Measurements from ENCODE around the gene LSS.

The LSS gene

DNA sequence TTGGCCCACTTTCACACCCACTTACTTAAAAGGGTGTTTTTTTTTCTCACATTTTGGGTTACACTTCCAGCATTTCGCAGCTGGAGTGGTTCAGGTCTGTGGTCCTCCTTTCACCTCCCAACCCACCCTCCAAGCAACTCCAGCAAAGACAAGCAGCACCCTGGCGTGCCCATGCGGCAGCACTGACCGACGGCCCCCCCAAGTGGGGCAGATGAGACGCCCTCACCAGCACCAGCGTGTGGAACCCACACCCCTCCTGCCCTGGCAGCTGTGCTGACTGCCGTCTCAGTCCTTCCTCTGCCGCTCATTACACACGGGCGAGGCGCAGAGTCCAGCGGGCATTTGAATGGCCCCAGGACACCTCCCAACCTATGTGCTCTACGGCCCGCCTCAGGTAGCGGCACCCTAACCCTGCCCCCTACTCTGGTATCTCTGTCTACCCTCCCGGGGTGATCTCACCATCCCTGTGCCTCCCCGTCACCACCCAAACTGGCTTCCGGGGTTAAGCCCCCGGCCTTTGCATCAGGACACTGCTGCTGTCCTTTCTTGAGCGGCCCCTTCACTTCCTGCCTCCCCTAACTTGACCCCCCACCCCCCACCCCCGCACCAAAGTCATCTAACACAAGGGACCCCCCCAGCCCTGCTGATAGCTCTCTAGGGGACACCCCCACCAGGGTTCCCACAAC, 10.9 kb downstream of the LSS start:
- DNase-seq = no peak

DNA sequence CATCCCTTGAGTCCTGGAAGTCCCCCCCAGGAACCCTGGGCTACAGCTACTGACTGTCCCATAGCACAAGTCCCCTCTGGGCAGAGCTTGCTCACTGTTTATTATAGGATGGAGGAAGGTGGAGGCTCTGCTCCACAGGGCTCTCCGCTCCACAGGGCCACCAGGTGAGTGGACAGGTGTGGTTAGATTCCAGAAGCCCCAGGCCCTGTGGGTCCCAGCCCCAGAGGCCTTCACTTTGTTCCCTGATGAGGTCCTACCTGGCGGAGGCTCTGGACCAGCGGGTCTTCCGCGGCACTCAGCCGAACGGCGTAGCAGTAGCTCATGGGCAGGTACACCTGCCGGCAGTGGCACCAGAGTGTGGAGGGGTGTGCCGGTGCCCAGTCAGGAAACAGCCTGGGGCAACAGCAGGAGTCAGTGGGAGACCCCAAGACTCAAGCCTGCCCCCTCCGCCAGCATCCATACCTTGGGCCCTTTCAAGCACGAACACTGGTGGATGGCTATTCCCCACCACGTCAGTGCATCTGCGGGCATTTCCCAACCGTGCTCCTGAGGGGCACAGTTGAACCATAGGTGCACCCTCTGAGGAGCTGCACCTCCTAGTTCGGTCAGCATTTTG, 12.3 kb downstream of the LSS start:
- DNase-seq = no peak

DNA sequence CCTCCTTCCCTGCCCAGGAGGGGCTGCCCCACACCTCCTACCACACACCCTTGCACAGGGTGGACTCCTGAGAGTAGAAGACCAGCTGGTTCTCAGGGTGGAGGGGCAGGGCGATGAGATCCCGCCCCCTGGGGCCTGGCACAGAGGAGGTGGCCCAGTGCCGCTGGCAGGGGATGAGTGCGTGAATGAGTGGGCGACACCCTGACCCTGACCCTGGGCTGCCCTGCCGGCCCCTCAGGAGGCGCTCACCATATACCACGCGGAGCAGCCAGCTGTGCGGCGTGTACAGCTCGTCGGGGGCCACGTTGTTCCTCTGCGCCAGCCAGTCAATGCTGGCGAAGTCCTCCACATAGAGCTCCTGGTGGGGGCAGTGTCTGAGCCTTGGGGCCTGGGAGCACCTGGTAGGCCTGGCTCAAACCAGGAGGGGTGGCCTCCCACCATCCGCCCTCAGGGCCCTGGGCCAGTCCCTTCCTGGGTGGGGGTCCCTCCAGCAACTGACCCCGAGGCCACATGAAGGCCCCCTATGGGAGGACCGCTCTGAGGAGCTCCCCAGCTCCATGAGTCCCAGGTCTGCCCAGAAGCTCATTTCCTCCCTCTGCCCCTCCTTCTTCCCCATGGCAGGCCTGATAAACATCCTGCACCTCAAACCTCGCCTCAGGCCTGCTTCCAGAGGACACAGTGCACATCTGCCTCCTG, 13.0 kb downstream of the LSS start:
- DNase-seq = no peak

DNA sequence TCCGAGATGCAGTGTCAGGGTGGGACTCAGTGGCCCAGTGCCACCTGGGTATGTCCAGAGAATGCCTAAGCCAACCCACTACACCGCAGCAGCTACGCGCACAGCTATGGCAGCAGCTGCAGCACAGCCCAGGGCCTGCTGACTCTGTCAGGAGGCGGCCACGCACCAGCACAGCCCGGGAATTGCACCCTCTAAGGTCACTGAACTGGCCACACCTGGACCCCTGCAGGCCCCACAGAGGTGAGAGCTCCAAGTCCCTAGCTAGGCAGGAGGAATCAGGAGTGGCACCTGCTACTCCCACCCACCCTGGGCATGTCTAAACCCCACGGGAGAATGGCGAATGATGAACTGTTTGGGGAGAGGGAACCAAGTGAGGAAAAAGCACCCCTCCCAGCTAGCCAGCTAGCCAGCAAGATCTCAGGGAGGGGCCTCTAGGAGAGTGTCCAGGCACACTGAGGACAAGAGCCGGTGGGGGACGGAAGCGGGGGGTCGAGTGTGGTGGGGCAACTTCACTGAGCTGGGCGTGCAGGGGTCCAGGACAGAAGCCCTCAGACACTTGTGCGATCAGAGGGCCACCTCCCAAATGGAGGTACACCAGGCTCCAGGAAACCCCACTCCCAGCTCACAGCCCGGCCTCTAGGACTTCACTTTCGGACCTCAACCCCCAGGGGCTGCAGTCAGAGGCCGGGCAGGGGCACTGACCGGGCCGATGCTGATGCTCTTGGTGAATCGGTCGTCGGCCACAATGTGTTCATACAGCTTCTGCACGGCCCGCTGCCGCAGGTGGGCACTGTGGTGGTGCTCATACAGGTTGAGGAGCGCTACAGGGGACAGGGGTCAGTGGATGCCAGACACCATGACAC, 13.9 kb downstream of the LSS start:
- no peak for DNase-seq

DNA sequence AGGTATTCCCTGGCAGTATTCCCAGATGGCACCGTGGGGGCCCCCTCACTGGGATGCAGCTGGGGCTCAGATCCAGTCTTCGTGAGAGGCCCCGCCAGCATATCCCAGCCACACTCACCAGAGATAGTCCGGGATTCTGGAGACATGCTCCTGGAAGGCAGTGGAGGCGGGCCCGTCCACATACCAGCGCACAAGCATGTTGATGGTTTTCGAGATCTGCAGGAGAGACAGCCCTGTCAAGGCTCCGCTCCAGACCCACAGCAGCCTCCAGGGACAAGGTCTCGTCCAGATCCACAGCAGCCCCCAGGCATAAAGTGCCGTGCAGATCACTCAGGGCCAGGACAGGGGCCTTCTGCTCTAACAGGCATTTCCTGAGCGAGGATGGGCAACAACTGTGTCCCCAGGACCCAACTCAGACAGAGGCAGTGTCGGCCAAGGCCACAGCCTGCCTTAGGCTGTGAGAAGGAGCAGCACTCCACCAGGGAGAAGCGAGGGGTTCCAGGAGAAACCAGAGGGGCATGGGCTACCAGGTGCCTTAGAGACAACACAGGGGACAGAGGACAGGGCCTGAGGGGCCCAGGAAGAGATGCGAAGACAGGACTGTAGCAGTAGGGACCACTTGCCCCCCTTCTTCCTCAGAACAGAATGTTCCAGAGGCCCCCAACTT, 14.8 kb downstream of the LSS start:
- DNase-seq = peak in 1 of 2 experiments; percentile 24

DNA sequence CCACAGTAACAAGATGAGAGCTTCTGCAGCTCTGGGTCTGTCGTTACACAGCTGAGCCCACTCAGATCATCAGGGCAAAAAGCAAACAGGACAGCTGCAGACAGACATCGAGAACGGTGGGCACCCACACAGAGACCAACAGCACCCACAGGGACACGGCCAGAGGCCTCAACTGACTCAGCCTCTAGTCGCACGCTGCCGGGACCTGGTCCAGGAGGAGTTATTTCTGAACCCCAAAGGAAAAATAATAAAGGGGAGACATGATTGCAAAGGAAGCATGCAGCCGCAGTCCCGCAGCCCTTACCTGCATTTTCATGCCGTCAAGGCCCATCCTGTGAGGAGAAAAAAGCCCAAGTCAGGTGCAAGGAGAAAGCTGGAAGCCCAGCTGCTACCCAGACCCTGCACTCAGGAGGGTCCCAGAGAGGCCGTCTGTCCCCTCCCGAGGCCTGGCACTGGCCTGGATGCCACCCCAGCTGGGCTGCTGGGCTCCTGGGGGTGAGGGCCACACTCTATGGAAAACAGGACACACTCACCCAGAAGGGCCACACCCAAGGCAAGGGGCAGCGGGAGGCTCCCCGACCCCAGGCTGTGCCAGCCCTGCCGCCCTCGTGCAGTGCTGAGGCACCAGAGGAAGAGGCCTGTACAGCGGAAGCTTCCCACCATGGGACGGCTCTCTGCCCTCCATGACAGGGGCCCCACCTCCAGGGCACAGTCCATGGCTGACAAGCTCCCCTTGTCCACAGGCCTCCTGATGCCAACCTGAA, 15.7 kb downstream of the LSS start:
- no peak for DNase-seq

DNA sequence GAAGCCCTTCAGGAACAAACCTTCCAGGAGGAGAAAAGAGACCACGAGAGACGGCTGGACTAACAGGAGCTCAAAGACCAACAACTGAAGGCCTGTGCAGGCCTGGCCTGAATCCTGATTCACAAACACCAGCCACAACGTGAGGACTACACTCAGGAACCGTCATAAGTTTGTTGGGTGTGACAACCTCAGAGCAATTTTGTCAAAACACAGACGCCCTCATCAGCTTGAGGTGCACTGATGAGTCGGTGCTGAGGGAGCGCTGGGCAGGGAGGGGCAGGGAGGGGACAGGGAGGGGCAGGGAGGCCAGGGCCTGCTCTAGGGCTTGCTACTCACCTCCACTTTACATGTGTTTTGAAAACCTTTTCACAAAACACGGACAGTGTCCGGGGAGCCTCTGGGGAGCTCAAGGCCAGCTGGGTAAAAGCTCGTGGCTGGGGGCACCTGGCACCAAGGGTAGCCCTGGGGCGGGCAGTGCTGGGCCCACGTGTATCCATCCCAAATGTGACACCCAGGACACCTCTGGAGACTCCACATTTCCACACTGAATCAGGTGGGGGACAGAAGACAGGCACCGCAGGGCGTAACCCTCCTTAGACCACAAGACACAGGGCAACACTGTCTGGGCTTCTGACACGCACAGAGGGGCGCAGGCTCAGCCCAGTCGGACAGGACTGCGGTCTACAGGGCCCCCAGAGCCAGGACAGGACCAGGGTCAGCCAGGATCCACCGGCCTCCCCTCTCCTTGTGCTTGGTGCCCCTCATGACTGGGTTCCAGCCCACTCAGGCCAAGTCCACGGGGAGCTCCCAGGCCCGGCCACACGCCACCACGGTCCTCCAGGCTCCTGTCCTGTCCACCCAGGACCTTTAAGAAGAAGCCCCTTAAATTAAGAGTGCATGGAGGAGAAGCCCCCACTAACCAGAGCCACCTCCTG, 16.5 kb downstream of the LSS start:
- no peak for DNase-seq

DNA sequence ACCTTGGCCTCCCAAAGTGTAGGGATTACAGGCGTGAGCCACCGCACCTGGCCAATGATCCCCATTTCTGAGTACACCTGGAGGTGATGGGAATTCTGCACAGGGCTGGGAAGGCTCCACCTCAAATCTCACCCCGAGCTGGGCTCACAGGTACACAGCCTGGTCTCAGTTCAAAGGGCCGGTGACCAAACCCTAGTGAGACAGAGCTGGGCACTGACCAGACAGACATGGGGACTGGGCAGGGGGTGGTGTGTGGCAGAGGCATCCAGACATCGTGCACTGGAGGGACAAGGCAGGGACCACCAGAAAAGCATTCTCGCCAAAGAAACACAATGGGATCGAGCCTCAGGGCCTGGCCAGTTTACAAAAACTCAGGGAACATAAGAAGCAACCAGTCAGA, 17.2 kb downstream of the LSS start:
- DNase-seq = no peak

DNA sequence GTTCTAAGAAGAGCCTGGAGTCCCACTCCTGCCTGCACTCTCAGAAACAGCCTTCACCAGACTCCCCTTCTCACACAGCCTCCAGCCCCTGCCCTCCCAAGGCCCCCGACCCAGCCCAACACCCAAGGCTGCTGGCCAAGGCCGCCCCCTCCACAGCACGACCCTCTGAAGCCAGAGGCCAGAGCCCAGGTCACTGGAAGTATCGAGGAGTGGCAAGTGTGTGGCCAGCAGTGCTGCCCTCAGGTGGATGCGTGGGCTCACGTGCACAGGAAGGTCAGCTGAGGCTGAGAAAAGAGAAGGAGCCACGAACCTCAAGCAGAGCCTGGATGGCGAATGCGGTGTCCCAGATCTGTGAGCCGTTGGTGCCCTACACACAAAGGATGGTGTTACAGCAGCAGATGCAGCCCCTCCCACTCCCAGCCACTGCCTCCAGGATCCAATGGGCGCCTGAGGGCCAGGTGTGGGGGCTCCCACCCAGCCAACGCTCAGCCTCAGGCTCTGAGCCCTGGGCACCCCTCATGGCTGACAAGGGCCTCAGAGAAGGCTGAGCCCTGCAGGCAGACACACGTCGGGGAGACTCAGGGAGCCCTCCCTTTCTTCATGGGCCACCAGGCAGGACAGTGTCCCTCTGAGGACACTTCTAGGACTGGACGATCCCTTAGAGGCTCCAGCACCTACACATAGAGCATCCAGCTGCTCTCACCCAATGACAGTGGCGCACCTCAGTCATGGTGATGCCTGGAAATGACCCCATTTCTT, 18.0 kb downstream of the LSS start:
- DNase-seq = no peak

DNA sequence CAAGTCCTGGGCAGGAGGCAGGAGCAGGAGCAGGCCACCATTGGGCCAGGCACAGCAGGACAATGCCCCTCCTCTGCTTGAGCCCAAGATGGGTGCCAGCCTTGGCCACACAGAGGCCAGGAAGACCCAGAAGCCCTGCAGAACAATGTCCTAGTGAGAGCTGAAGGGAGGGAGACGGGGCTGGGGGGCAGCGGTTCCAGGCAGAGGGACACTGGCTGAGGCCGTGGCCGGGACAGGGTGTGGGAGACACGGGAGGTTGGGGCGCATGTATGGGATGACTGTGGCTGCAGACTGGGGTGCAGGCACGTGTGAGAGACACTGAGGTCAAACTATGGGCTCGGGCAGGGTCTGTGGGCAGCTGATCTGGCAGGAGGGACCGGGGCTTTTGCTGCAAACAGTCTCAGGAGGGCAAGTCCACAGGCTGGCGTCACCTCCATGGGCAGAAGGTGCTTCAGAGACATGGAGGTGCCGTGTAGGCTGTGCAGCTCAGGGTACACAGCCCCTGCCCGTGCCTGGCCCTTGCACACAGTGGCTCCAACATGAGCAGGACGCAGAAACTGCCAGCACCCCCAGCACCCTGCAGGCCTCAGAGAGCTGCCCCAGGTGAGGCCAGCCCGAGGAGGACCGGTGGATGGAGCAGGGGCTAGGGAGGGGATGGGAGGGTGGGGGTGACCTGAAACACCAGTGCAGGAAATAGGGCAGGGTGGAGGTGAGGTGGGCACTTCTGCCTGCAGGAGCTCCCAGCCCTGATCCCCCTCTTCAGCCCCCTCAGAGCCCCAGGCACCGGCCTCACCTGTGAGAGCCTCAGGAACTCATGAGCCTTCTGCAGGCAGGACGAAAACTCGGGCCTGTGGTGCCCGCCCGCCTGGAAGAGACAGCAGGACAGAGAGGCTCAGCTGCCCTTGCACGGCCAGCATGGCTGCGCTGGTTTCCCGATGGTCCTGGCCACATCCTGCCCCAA, 19.5 kb downstream of the LSS start:
- DNase-seq = no peak

DNA sequence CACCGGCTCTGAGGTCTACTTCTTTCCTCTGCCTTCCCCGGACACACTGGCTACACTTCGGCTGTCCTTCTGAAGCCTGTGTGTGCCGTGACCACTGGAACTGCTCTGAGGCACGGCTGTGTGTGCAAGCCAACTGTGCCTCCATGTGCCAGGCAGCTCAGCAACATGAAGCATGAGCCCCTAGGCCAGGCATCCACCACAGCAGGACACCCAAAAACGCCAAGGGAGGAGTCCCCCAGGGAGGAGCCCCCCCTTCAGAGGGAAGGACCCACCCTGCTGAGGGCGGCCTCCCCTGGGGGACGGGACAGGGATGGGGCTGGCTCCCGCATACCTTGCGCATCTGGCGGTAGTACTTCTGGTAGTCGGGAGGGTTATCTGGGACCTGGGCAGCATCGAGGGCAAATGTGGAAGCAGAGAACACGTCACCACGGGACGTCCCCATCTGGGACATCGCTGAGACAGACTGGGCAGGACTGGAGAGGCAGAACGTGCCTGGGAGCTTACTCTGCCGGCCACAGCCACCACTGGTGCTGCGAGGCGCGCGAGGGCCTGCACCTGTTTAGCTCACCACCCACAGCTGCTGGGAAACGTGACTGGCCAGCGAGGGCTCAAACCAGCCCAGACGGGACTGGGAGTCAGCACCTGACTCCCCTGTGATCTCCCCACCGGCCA, 20.5 kb downstream of the LSS start:
- no peak for DNase-seq

DNA sequence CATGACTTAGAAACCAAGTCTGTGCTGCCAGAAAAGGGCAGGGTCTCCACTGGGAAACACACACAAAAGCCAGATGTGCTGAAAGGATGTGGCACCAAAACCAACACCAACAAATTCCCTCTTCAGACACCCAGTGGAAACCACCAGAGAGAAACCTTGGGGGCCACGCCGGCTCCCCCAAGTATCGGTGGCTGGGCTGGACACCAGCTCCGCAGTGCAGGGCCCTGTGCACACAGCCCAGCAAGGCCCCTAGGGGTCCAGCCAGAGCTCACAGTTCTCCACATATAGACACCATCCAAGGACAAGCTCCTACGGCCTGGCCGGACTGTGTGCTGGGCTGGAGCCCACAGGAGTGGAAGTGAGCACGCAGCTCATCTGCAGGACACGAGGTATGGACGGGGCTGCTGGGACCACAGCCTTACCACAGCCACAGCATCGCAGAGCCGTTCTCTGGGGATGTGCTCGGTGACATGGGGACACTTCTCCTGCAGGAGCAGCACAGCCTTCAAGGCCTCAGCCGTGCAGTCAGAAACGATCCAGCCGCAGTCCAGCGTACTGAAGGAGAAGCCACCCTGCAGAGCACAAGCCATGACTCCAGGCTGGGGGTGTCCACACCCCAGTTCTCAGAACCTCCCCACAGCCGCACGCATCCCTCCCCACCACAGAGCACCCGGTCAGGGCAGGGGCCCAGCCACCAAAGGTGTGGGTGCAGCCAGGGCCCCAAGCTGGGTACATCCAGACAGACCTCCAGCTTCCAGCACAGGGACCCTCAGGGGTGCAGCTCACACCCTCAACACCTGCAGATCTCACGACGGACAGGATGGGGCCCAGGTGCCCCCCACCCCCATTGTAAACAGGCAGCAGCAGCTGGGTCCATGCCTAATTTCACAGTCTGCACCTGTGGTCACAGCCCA, 21.3 kb downstream of the LSS start:
- no peak for DNase-seq

DNA sequence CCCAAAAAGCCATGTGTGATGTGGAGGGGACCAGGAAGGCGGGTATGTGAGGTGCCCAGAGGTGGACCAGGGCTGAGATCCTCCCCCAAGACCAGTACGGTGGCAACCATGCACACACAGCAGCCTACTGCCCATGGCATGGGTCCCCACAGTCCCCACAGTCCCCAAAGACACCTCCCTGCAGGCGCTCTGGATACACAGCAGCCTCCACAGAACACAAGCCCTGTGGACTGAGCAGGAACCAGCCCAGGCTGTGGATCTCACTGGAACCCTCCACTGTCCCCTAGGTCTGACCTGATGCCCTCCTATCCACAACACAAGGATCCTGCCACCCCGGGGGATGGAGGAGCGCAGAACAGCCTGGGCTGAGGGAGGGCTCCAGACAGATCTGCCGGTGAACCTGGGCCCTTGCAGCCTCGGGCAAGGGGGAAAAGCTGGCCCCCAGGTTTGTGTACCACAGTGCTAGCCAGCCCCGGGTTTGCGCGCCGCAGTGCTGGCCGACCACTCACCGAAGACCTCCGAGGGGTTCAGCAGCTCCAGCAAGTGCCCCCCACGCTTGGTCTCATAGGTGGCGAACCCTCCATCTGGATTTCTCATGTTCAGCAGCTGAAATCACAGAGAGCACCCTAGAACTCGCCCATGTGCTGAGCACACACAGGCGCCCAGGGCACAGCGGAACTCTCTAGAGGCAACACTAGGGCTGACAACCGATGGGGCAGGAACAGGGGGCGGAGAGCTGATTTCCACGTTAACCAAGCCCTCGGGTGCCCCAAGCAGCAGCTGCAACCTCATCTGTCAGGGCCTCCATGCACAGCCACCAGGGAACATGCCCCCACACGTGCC, 22.2 kb downstream of the LSS start:
- no peak for DNase-seq

DNA sequence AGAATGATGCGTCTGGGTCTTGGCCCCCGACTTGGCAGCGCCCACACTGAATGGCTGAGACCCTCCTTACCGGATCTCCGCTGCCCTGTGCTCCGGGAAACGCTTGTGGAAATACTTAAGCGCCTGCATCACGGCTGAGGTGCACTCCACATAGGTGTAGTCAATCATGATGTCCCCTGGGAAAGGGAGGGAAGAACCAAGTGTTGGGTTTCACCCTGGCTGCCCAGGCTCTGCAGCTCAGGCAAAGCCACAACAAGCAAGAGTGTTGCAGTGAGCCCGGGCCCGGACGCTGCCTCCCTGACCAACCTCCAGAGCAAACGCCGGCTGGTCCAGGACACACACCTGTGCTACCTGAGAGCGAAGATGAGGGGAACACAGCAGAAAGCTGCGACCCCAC, 22.8 kb downstream of the LSS start:
- DNase-seq = no peak

DNA sequence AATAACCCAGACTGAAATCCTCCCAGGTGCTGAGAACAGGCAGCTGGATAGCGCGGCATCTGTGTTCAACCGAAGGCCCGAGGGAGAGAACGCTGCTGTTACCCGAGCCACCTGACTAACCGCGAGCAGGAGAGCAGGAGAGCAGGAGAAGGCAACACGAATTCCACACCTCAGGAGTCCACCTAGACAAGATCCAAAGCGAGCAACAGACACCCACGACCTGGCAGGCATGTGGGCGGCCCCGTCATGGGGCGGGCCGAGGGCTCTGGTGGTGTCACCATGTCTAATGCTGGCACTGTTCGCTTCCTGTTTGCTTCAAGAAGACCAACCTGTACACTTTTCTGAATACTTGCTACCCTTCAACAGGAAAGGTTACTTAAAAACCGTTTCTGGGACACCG, 23.4 kb downstream of the LSS start:
- DNase-seq = no peak

DNA sequence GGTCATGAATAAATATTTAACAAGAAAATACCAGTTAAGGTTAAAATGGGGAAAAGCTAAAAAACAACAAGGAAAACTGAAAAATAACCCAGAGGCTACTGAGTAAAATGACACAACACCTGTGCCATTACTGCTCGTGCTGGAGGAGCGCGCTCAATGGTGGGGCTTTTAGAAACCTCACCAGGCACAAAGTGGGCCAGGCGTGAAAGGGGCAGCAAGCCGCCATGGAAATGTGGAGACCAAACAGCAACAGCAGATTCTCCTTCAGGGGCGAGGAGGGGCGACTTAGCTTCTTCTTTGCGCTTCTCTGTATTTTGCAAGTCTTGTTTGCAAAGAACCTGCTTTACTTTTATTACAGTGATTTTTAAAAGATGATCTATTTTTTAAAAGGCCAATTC, 25.4 kb downstream of the LSS start:
- no peak for DNase-seq

Data from NCI-H446 (cell line).